SK-N-SH treated with all-trans-retinoic acid at 6 μM for 48 hours (cell line): Measurements from ENCODE around the gene KLHDC10.

Experiments
- ATAC-seq: fragments of 200-7000 bp; cut with Tn5 transposase; 3 replicates; pipeline ENCODE4 v1.9.1; 2020; ENCODE audit warnings: mild to moderate bottlenecking, moderate library complexity
- BACH2 ChIP-seq: fragments of 250-450 bp; sonication (Bioruptor Pico); IDR thresholded peaks from 2 replicates; pipeline ENCODE4 v1.9.0; 2021; ENCODE audit warnings: mild to moderate bottlenecking, borderline replicate concordance
- CSDC2 ChIP-seq: fragments of 250-450 bp; sonication (Bioruptor Pico); IDR thresholded peaks from 2 replicates; pipeline ENCODE4 v1.5.0; 2020; ENCODE audit warnings: mild to moderate bottlenecking, moderate library complexity
- ESRRG ChIP-seq: fragments of 250-450 bp; sonication (Bioruptor Pico); IDR thresholded peaks from 2 replicates; pipeline ENCODE4 v1.6.1; 2021; ENCODE audit warnings: mild to moderate bottlenecking
- ISL1 ChIP-seq: fragments of 250-450 bp; sonication (Bioruptor Pico); IDR thresholded peaks from 2 replicates; pipeline ENCODE4 v2.1.2; 2022; ENCODE audit warnings: mild to moderate bottlenecking, moderate library complexity
- PPARA ChIP-seq: fragments of 250-450 bp; sonication (Bioruptor Pico); IDR thresholded peaks from 2 replicates; pipeline ENCODE4 v1.5.0; 2020; ENCODE audit warnings: mild to moderate bottlenecking, borderline replicate concordance
- RARB ChIP-seq: fragments of 250-450 bp; sonication (Bioruptor Pico); IDR thresholded peaks from 2 replicates; pipeline ENCODE4 v1.8.0; 2021; ENCODE audit warnings: mild to moderate bottlenecking, moderate library complexity
- SNAI2 ChIP-seq: fragments of 250-450 bp; sonication (Bioruptor Pico); IDR thresholded peaks from 2 replicates; pipeline ENCODE4 v1.5.0; 2020; ENCODE audit warnings: mild to moderate bottlenecking, moderate library complexity
- TOX ChIP-seq: fragments of 250-450 bp; sonication (Bioruptor Pico); IDR thresholded peaks from 2 replicates; pipeline ENCODE4 v1.8.0; 2021; ENCODE audit warnings: mild to moderate bottlenecking, moderate library complexity, borderline replicate concordance
- ZC3H10 ChIP-seq: fragments of 250-450 bp; sonication (Bioruptor Pico); IDR thresholded peaks from 2 replicates; pipeline ENCODE4 v1.5.1; 2021; ENCODE audit warnings: mild to moderate bottlenecking, moderate library complexity
- ZFP3 ChIP-seq: fragments of 250-450 bp; sonication (Bioruptor Pico); IDR thresholded peaks from 2 replicates; pipeline ENCODE4 v1.5.0; 2020; ENCODE audit warnings: mild to moderate bottlenecking, moderate library complexity
- ZFP30 ChIP-seq: fragments of 450-650 bp; formaldehyde crosslinking; IDR thresholded peaks from 2 replicates; pipeline ENCODE4 v1.5.0; 2022; ENCODE audit warnings: mild to moderate bottlenecking, moderate library complexity
- ZNF565 ChIP-seq: fragments of 450-650 bp; formaldehyde crosslinking; conservative IDR thresholded peaks from 2 replicates; pipeline ENCODE4 v1.5.0; 2020; ENCODE audit warnings: low read depth, mild to moderate bottlenecking, moderate library complexity
- ZNF70 ChIP-seq: fragments of 450-650 bp; formaldehyde crosslinking; IDR thresholded peaks from 2 replicates; pipeline ENCODE4 v1.5.0; 2020; ENCODE audit warnings: mild to moderate bottlenecking, moderate library complexity
- TF ChIP-seq, protein P1 (sequence below): fragments of 250-450 bp; sonication (Bioruptor Pico); IDR thresholded peaks from 2 replicates; pipeline ENCODE4 v1.8.0; 2021; ENCODE audit warnings: low read depth, mild to moderate bottlenecking, moderate library complexity, borderline replicate concordance
- TF ChIP-seq, protein P2 (sequence below): fragments of 250-450 bp; sonication (Bioruptor Pico); IDR thresholded peaks from 2 replicates; pipeline ENCODE4 v1.5.1; 2021; ENCODE audit warnings: mild to moderate bottlenecking, moderate library complexity
- TF ChIP-seq, protein P3 (sequence below): fragments of 250-450 bp; sonication (Bioruptor Pico); IDR thresholded peaks from 2 replicates; pipeline ENCODE4 v1.8.0; 2020; ENCODE audit warnings: mild to moderate bottlenecking, moderate library complexity, borderline replicate concordance
- TF ChIP-seq, protein P4 (sequence below): fragments of 250-450 bp; sonication (Bioruptor Pico); IDR thresholded peaks from 2 replicates; pipeline ENCODE4 v1.5.0; 2020; ENCODE audit warnings: mild to moderate bottlenecking, moderate library complexity
- TF ChIP-seq, protein P5 (sequence below): fragments of 250-450 bp; sonication (Bioruptor Pico); IDR thresholded peaks from 2 replicates; pipeline ENCODE4 v1.5.1; 2020; ENCODE audit warnings: low read depth, mild to moderate bottlenecking, moderate library complexity

KLHDC10 gene

DNA sequence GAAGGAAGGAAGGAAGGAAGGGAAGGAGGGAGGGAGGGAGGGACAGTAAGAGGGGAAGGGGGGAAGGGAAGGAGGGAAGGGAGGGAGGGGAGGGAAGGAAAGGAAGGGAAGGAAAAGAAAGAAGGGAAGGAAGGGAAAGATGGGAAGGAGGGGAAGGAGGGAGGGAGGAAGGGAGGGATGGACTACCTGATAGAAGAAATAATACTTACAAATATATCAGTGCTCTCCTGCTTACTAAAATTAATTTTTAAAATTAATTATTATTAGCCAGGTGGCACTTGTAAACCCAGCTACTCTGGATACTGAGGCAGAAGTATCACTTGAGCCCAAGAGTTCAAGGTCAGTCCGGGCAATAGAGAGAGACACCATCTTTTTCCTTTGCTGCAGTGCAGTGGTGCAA, 37.6 kb upstream of the KLHDC10 start (continued):
- TF ChIP-seq ZFP3 (CRISPR knock-in tag) (no peak), ESRRG (CRISPR knock-in tag) (no peak), PPARA (CRISPR knock-in tag) (no peak), CSDC2 (no peak), ZFP30 (CRISPR knock-in tag) (no peak), ISL1 (CRISPR knock-in tag) (no peak), RARB (CRISPR knock-in tag) (no peak)
- TF ChIP-seq, protein P1, sequence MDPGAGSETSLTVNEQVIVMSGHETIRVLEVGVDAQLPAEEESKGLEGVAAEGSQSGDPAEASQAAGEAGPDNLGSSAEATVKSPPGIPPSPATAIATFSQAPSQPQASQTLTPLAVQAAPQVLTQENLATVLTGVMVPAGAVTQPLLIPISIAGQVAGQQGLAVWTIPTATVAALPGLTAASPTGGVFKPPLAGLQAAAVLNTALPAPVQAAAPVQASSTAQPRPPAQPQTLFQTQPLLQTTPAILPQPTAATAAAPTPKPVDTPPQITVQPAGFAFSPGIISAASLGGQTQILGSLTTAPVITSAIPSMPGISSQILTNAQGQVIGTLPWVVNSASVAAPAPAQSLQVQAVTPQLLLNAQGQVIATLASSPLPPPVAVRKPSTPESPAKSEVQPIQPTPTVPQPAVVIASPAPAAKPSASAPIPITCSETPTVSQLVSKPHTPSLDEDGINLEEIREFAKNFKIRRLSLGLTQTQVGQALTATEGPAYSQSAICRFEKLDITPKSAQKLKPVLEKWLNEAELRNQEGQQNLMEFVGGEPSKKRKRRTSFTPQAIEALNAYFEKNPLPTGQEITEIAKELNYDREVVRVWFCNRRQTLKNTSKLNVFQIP, result no peak
- TF ChIP-seq, all 23 proteins: peak for 0

DNA sequence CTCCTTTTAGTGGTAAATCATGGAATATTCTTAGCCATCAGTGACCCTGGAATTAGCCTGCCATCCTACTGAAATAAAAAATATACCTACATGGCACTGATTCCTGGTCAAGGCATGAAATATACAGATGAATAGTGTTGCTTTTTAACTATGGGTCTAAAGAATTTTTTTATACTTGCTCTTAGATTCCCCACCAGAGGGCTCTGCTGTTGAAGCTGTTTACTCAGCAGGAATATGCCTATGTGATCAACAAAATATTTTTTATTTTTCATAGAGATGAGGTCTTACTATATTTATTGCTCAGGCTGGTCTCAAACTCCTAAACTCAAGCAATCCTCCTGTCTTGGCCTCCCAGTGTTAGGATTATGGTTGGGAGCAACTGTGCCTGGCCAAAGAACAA, 32.6 kb upstream of the KLHDC10 start:
- TF ChIP-seq ZNF565 (CRISPR knock-in tag) (no peak), ZFP3 (CRISPR knock-in tag) (no peak), CSDC2 (no peak), ISL1 (CRISPR knock-in tag) (no peak), ESRRG (CRISPR knock-in tag) (no peak), SNAI2 (no peak), ZNF70 (CRISPR knock-in tag) (no peak), ZFP30 (CRISPR knock-in tag) (no peak)
- TF ChIP-seq, protein P2, sequence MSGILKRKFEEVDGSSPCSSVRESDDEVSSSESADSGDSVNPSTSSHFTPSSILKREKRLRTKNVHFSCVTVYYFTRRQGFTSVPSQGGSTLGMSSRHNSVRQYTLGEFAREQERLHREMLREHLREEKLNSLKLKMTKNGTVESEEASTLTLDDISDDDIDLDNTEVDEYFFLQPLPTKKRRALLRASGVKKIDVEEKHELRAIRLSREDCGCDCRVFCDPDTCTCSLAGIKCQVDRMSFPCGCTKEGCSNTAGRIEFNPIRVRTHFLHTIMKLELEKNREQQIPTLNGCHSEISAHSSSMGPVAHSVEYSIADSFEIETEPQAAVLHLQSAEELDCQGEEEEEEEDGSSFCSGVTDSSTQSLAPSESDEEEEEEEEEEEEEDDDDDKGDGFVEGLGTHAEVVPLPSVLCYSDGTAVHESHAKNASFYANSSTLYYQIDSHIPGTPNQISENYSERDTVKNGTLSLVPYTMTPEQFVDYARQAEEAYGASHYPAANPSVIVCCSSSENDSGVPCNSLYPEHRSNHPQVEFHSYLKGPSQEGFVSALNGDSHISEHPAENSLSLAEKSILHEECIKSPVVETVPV (CRISPR knock-in tag), result no peak
- TF ChIP-seq, protein P3, sequence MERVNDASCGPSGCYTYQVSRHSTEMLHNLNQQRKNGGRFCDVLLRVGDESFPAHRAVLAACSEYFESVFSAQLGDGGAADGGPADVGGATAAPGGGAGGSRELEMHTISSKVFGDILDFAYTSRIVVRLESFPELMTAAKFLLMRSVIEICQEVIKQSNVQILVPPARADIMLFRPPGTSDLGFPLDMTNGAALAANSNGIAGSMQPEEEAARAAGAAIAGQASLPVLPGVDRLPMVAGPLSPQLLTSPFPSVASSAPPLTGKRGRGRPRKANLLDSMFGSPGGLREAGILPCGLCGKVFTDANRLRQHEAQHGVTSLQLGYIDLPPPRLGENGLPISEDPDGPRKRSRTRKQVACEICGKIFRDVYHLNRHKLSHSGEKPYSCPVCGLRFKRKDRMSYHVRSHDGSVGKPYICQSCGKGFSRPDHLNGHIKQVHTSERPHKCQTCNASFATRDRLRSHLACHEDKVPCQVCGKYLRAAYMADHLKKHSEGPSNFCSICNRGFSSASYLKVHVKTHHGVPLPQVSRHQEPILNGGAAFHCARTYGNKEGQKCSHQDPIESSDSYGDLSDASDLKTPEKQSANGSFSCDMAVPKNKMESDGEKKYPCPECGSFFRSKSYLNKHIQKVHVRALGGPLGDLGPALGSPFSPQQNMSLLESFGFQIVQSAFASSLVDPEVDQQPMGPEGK (CRISPR knock-in tag), result no peak
- TF ChIP-seq, protein P4, sequence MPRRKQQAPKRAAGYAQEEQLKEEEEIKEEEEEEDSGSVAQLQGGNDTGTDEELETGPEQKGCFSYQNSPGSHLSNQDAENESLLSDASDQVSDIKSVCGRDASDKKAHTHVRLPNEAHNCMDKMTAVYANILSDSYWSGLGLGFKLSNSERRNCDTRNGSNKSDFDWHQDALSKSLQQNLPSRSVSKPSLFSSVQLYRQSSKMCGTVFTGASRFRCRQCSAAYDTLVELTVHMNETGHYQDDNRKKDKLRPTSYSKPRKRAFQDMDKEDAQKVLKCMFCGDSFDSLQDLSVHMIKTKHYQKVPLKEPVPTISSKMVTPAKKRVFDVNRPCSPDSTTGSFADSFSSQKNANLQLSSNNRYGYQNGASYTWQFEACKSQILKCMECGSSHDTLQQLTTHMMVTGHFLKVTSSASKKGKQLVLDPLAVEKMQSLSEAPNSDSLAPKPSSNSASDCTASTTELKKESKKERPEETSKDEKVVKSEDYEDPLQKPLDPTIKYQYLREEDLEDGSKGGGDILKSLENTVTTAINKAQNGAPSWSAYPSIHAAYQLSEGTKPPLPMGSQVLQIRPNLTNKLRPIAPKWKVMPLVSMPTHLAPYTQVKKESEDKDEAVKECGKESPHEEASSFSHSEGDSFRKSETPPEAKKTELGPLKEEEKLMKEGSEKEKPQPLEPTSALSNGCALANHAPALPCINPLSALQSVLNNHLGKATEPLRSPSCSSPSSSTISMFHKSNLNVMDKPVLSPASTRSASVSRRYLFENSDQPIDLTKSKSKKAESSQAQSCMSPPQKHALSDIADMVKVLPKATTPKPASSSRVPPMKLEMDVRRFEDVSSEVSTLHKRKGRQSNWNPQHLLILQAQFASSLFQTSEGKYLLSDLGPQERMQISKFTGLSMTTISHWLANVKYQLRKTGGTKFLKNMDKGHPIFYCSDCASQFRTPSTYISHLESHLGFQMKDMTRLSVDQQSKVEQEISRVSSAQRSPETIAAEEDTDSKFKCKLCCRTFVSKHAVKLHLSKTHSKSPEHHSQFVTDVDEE (CRISPR knock-in tag), result no peak
- TF ChIP-seq, protein P5, sequence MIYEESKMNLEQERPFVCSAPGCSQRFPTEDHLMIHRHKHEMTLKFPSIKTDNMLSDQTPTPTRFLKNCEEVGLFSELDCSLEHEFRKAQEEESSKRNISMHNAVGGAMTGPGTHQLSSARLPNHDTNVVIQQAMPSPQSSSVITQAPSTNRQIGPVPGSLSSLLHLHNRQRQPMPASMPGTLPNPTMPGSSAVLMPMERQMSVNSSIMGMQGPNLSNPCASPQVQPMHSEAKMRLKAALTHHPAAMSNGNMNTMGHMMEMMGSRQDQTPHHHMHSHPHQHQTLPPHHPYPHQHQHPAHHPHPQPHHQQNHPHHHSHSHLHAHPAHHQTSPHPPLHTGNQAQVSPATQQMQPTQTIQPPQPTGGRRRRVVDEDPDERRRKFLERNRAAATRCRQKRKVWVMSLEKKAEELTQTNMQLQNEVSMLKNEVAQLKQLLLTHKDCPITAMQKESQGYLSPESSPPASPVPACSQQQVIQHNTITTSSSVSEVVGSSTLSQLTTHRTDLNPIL (CRISPR knock-in tag), result no peak
- peak; percentile 78 for ATAC-seq

DNA sequence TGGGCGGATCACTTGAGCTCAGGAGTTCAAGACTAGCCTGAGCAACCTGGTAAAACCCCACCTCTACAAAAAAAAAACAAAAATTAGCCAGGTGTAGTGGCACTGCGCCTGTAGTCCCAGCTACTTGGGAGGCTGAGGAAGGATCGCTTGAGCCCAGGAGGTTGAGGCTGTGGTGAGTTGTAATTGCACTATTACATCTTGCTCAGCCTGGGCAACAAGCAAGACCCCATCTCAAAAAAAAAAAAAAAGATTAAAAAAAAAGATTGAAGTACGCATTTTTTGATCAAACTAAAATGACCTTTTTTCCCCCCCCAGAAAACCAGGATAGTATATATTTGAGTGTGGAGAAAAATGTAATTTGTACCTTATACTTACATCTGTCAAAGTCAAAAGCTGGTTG, 29.8 kb upstream of the KLHDC10 start:
- no peak for TF ChIP-seq ZC3H10 (CRISPR knock-in tag)
- no peak for TF ChIP-seq ZNF565 (CRISPR knock-in tag)
- TF ChIP-seq, protein P4 (CRISPR knock-in tag), result no peak
- TF ChIP-seq, protein P2 (CRISPR knock-in tag), result no peak
- no peak for TF ChIP-seq PPARA (CRISPR knock-in tag)
- no peak for TF ChIP-seq BACH2 (CRISPR knock-in tag)
- TF ChIP-seq, protein P3 (CRISPR knock-in tag), result no peak
- no peak for TF ChIP-seq TOX (CRISPR knock-in tag)
- TF ChIP-seq, protein P1, result no peak
- no peak for TF ChIP-seq SNAI2
- TF ChIP-seq ZFP3 (CRISPR knock-in tag), result no peak
- no peak for TF ChIP-seq RARB (CRISPR knock-in tag)
- no peak for ATAC-seq
